Measurements from ENCODE around the gene B3GALT6. TPM values are rescaled to one million over a fixed set of nuclear protein-coding genes. Genes with fewer than 3 reads are reported as not detected.

Gene B3GALT6
- total RNA-seq, 4 donors from 2014 or later: 8.5 to 24.9 (median 12.2) TPM

- intact Hi-C loops (cut with DNase I; ENCODE audit: low total_unique reads): no loop called here
- Histone ChIP-seq H3K4me3 (no peak overlapping the region), H3K36me3 (peaks cover 0 to 50% (median 13%) of the 10 kb centered on the region in 4 donors), H3K4me1 (peaks cover 0 to 7% (median 4%) of the 10 kb centered on the region in 4 donors), H3K27ac (no peak overlapping the region), H3K27me3 (no peaks in the 10 kb centered on the region), H3K9me3 (no peaks in the 10 kb centered on the region)
- 89% methylated on average over 20 of the region's 20 CpGs; no CpG with 5 or more reads in 1 of the 2 donors for WGBS, 2 donors (ENCODE audit: low coverage in 1 of 2)
- in situ Hi-C loops (cut with MboI; ENCODE audit: low pct_ligation_motif_present in 1 of 4, low pct_unique_long_range_greater_than_20kb in 1 of 4, low sequenced_read_pairs in 3 of 4): no loop called here
- TF ChIP-seq POLR2AphosphoS5 (IDR thresholded peaks at IDR 0.05) (no peak), CTCF (IDR thresholded peaks at IDR 0.05) (no peak), POLR2A (IDR thresholded peaks at IDR 0.05) (no peak), EP300 (IDR thresholded peaks at IDR 0.05; ENCODE audit: low read depth) (no peak)
- no peak for DNase-seq
These were observed 12.7 kb upstream of the B3GALT6 start for GRCh38 chr1:1219341-1219740.

GRCh38 chr1:1220197-1220596, 11.8 kb upstream of the B3GALT6 start:
- Histone ChIP-seq H3K27ac (no peak overlapping the region), H3K9me3 (no peaks in the 10 kb centered on the region), H3K36me3 (peaks cover 0 to 50% (median 13%) of the 10 kb centered on the region in 4 donors), H3K27me3 (no peaks in the 10 kb centered on the region), H3K4me3 (no peak overlapping the region), H3K4me1 (peaks cover 0 to 6% (median under 1%) of the 10 kb centered on the region in 4 donors)
- in situ Hi-C loops (cut with MboI; ENCODE audit: low pct_ligation_motif_present in 1 of 4, low pct_unique_long_range_greater_than_20kb in 1 of 4, low sequenced_read_pairs in 3 of 4): no loop called here
- DNase-seq: no peak
- TF ChIP-seq EP300 (IDR thresholded peaks at IDR 0.05; ENCODE audit: low read depth): no peak
- no peak for TF ChIP-seq POLR2A (IDR thresholded peaks at IDR 0.05)
- no peak for TF ChIP-seq POLR2AphosphoS5 (IDR thresholded peaks at IDR 0.05)
- no peak for TF ChIP-seq CTCF (IDR thresholded peaks at IDR 0.05)
- intact Hi-C loops (cut with DNase I; ENCODE audit: low total_unique reads): loop anchor here (10.0 kb wide), 1 partner anchor 65 kb away; no protein-coding TSS in a partner anchor
- 91 to 100% methylated on average over 1 to 23 of the region's 24 CpGs for WGBS, 2 donors (ENCODE audit: low coverage in 1 of 2)

- peaks cover 0 to 51% (median 9%) of the 10 kb centered on the region in 4 donors for H3K36me3 ChIP-seq
- peaks cover 0 to 6% (median 0%) of the 10 kb centered on the region in 4 donors for H3K4me1 ChIP-seq
- intact Hi-C loops (cut with DNase I; ENCODE audit: low total_unique reads) (loop anchor here (10.0 kb wide), 1 partner anchor 67 kb away; no protein-coding TSS in a partner anchor), in situ Hi-C loops (cut with MboI; ENCODE audit: low pct_ligation_motif_present in 1 of 4, low pct_unique_long_range_greater_than_20kb in 1 of 4, low sequenced_read_pairs in 3 of 4) (no loop called here)
- peak; percentile 44 for DNase-seq
- WGBS, 2 donors (ENCODE audit: low coverage in 1 of 2): 74 to 95% methylated on average over 7 to 24 of the region's 30 CpGs
- H3K4me3 ChIP-seq: no peak overlapping the region
- no peaks in the 10 kb centered on the region for H3K27me3 ChIP-seq
- H3K27ac ChIP-seq: peak overlapping the region in 1 of 4 donors; percentile 39
- no peaks in the 10 kb centered on the region for H3K9me3 ChIP-seq
- no peak for TF ChIP-seq POLR2AphosphoS5 (IDR thresholded peaks at IDR 0.05)
- no peak for TF ChIP-seq EP300 (IDR thresholded peaks at IDR 0.05; ENCODE audit: low read depth)
These were observed 10.0 kb upstream of the B3GALT6 start for GRCh38 chr1:1221887-1222574.

- Histone ChIP-seq H3K36me3 (peaks cover 0 to 46% (median 9%) of the 10 kb centered on the region in 4 donors), H3K27me3 (no peaks in the 10 kb centered on the region), H3K4me3 (no peak overlapping the region), H3K9me3 (no peaks in the 10 kb centered on the region), H3K4me1 (peaks cover 0 to 6% (median 0%) of the 10 kb centered on the region in 4 donors), H3K27ac (peak overlapping the region in 1 of 4 donors; percentile 39)
- WGBS, 2 donors (ENCODE audit: low coverage in 1 of 2): 90% methylated on average over 43 of the region's 44 CpGs; no CpG with 5 or more reads in 1 of the 2 donors
- intact Hi-C loops (cut with DNase I; ENCODE audit: low total_unique reads) (loop anchor here (10.0 kb wide), 1 partner anchor 68 kb away; no protein-coding TSS in a partner anchor), in situ Hi-C loops (cut with MboI; ENCODE audit: low pct_ligation_motif_present in 1 of 4, low pct_unique_long_range_greater_than_20kb in 1 of 4, low sequenced_read_pairs in 3 of 4) (no loop called here)
- TF ChIP-seq POLR2AphosphoS5 (IDR thresholded peaks at IDR 0.05): no peak
- TF ChIP-seq POLR2A (IDR thresholded peaks at IDR 0.05): no peak
- TF ChIP-seq CTCF (IDR thresholded peaks at IDR 0.05): no peak
- TF ChIP-seq EP300 (IDR thresholded peaks at IDR 0.05; ENCODE audit: low read depth): no peak
- no peak for DNase-seq
These were observed 9.3 kb upstream of the B3GALT6 start for GRCh38 chr1:1222575-1223225.

Data from transverse colon (tissue), 4 donors.